Measurements from ENCODE around the gene TBPL2.

Gene TBPL2

DNA sequence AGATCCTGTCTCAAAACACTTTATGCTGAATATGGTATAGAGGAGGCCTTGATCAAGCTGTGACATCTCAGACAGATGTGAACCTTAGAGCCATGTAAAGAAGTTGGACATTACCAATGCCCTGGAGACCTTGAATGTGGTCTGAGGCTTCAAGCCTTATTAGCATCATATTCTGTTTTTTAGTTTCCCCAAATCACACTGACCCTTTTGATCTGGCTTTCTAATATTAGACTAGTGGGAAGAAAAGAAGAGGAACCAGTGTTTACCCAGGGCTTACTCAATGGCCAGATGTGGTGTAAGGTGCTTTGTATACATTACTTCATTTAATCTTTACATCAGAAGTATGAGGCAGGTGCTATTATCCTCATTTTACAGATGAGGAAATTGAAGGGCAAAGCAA, 10.6 kb upstream of the TBPL2 start:
- no peak for DNase-seq
- TF ChIP-seq POLR2A (IDR thresholded peaks at IDR 0.05; ENCODE audit: low read length) (no peak), GATA1 (IDR thresholded peaks at IDR 0.05; ENCODE audit: low read depth, low read length) (no peak)

DNA sequence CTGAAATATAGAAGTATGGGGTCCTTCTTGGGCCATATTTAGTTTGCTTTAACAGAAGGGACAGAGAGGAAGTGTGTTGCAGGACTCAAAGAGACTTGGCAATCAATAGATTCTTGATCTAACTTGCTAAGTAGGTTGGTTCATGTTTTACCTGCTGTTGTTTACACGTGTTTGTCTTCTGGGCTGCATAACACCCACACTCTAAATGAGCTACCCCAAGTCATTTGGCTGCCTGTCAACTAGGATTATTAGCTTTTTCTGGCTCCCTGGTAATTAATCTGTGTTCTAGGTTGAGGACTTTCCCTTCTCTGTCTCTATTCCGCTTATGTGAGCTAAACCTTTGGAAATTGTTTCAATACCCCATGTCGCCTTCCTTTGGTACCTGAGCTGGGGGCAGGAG, 10.1 kb upstream of the TBPL2 start:
- DNase-seq: no peak
- TF ChIP-seq GATA1 (IDR thresholded peaks at IDR 0.05; ENCODE audit: low read depth, low read length) (no peak), POLR2A (IDR thresholded peaks at IDR 0.05; ENCODE audit: low read length) (no peak)

DNA sequence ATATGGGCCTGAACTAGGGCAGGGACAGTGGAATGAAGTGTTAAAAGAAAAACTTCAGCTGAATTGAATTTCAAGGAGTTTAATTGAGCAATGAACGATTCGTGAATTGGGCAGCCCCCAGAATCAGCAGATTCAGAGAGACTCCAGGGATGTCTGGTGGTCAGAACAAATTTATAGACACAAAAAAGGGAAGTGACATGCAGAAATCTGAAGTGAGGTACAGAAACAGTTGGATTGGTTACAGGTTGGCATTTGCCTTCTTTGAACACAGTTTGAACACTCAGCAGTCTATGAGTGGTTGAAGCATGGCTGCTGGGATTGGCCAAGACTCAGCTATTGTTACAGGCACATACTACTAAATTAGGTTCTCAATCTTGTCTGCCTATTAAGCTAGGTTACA, 9.7 kb upstream of the TBPL2 start:
- no peak for DNase-seq
- TF ChIP-seq POLR2A (IDR thresholded peaks at IDR 0.05; ENCODE audit: low read length) (no peak), GATA1 (IDR thresholded peaks at IDR 0.05; ENCODE audit: low read depth, low read length) (no peak)

DNA sequence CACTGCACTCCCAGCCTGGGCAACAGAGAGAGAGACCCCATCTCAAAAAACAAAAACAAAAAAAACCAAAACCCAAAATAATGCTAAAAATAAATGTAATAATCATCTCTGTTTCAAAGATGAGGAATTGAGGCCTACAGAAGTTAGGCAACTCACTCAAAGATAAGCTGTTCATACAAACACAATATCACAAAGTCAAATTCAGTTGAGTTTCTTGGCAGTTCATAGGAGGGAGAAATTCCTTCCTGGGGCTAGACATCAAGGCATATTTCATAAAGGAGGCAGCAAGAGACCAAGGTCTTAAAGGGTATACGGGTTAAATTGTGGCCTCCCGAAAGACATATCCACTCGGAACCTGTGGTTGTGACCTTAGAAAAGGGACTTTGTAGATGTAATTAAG, 8.7 kb upstream of the TBPL2 start:
- TF ChIP-seq POLR2A (IDR thresholded peaks at IDR 0.05; ENCODE audit: low read length) (no peak), GATA1 (IDR thresholded peaks at IDR 0.05; ENCODE audit: low read depth, low read length) (no peak)

DNA sequence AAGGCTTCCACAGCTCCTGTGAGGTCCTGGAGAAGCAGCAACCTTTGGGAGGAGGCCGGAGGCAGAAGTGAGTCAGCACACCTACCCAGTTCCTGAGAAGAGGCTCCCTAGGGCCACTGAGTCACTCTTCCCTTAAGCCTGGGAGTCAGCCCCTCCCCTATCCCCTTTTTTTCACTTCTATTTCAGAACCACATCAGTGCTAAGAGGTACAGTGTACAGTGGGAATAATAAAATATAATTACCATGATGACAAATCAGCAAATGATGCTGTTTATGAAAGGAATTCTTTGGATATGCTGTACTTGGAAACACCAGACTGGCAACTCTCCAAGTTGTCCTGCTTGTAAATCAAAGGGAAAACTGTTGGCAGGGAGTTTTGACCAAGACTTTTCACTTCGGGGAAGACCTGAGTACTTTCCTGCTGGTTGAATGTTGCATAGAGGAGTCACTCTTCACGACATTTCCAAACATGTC, 7.8 kb upstream of the TBPL2 start:
- TF ChIP-seq POLR2A (IDR thresholded peaks at IDR 0.05; ENCODE audit: low read length): no peak
- no peak for TF ChIP-seq GATA1 (IDR thresholded peaks at IDR 0.05; ENCODE audit: low read depth, low read length)
- peak in 1 of 2 experiments; percentile 6 for DNase-seq

More for the DNA sequence above, 8.7 kb upstream of the TBPL2 start:
- no peak for DNase-seq

DNA sequence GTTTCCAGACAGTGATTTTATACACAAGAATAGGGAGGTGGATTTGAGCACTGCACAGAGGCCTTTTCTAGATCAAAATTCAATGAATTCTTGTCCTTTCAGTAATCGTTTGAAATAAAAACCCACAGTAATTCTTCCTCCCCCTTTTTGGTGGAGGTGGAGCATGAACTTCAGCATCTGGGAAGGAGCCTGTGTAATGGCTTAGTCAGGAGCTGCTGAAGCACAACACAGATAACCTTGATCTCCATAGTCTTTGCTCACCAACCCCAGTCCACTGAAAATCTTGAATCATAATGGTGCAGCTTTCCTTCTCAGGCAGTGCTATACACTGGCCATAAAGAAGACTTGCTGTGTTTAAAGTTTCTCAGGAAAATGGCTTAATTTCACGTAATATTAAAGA, 6.4 kb upstream of the TBPL2 start:
- no peak for TF ChIP-seq GATA1 (IDR thresholded peaks at IDR 0.05; ENCODE audit: low read depth, low read length)
- TF ChIP-seq POLR2A (IDR thresholded peaks at IDR 0.05; ENCODE audit: low read length): no peak
- DNase-seq: no peak

DNA sequence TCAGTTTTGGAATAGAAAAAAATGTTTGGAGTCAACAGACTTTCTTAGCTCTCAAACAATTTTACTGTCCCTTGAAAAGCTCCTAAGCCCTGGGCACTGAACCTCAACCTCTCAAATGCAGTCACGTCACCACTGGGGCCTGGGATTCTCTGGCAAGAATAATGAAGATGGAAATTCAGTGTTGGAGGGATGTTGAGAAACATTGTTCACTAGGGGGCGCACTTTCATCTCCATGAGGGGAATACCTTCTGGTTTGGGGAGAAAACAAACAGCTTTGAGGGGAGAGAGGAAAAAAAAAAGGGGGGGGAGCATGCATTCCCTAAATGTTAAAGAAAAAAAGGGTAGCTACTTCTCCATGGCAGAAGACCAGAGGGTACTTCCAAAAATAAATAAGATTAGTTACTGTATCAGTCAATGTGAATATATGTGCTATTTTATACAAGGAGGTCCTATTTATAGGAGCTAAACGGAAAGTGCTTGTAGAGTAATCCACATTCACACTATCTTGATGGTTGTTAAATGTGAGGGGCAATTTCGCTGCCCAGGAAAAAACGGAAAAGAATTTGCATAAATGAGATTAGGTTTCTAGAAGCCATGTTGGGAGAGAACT, 5.8 kb upstream of the TBPL2 start:
- DNase-seq: peak; percentile 76 to 87
- TF ChIP-seq POLR2A (IDR thresholded peaks at IDR 0.05; ENCODE audit: low read length): no peak

DNA sequence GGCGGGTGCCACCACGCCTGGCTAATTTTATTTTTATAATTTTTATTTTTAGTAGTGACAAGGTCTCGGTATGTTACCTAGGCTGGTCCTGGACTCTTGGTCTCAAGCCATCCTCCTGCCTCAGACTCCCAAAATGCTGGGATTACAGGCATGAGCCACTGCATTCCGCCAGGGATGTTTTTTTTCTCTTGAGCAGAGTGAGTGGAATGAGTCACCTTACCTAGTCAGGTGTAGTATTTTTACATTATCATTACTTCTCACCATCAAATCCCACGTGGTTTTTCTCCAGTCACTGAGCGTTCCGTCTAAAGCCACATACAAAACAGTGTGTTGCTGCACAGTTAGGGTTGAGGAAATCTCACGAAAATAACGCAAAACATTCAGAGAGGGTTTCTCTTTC, 870 bp upstream of the TBPL2 start:
- TF ChIP-seq POLR2A (IDR thresholded peaks at IDR 0.05; ENCODE audit: low read length): no peak
- TF ChIP-seq GATA1 (IDR thresholded peaks at IDR 0.05; ENCODE audit: low read depth, low read length): no peak
- no peak for DNase-seq

DNA sequence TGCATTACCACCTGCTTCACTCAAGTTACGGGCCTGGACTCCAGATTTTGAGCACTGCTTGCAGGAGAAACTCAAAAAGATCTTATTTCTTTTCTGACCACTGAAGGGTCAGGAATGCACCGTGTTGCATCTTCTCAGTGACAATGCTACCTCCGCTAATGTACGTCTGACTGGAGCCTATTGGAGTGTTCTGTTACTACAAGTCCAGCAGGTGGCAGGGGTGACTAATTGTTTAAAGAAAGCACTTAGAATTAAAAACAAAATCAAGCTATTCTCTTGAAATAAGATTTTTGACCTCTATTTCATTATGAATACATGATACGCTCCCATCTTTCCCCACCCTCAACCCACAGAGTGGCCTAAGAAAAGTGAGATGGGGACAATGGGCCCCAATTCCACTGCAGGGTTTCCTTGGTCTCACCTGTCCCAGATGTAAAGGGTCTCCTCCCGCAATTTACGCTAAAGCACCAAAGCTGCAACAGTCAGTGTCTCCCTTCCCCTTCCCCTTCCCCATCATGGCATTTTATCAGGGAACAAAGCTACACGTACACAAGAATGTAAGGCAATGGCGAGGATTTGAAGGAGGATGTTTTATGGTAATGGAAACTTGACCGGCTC, 2.2 kb downstream of the TBPL2 start:
- peak; percentile 42 to 46 for DNase-seq
- no peak for TF ChIP-seq GATA1 (IDR thresholded peaks at IDR 0.05; ENCODE audit: low read depth, low read length)

DNA sequence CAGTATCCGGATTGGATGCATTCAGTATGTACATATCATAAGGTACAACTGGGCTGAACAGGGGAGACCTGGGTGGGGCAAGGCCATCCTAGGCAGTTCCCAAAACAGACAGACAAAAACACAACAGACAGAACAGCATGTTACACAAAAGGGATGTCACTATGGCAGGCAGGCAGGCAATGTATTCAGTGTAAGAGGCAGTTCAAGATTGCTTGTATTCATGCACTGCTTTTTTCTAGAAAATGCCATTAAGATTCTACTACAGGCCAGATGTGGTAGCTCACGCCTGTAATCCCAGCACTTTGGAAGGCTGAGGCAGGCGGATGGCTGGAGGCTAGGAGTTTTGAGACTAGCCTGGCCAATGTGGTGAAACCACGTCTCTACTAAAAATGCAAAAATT, 3.5 kb downstream of the TBPL2 start:
- TF ChIP-seq POLR2A (IDR thresholded peaks at IDR 0.05; ENCODE audit: low read length) (no peak), GATA1 (IDR thresholded peaks at IDR 0.05; ENCODE audit: low read depth, low read length) (no peak)
- DNase-seq: no peak

DNA sequence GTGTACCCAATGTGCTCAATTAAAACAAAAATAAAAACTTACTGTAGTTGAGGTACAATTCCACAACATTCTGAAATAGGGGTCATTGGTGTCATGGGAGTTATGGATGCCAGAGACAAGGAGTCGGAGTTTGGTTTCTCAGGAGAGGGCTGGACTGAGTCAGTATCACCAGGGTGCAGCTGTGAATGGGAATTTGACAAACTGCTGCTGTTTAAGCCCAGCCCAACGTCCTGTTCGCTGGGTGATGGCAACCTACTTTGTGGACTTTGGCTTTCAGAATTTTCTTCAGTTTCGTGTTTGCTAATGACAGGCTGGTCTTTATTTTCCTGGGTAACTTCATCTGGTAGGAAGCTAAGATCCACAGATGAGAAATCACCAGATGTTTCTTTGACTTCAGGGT, 3.9 kb downstream of the TBPL2 start:
- no peak for DNase-seq
- no peak for TF ChIP-seq GATA1 (IDR thresholded peaks at IDR 0.05; ENCODE audit: low read depth, low read length)
- no peak for TF ChIP-seq POLR2A (IDR thresholded peaks at IDR 0.05; ENCODE audit: low read length)

DNA sequence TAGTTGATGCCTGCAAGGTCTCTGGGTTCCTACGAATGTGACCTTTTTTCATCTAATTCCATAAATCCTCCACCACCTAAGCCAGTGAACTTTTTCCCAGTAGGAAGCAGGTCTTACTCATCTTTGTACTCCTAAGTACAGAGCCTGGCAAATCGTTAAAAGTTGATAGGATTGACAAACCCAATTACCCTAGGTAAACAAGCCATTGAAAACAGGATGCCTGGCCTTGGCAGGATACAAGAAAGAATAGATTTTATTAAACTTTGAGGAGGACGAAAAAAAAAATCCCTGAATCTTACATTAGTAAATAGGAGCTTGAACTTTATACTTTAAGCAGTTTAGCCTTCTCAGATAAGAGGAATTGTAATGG, 5.6 kb downstream of the TBPL2 start:
- TF ChIP-seq GATA1 (IDR thresholded peaks at IDR 0.05; ENCODE audit: low read depth, low read length): no peak
- TF ChIP-seq POLR2A (IDR thresholded peaks at IDR 0.05; ENCODE audit: low read length): no peak

DNA sequence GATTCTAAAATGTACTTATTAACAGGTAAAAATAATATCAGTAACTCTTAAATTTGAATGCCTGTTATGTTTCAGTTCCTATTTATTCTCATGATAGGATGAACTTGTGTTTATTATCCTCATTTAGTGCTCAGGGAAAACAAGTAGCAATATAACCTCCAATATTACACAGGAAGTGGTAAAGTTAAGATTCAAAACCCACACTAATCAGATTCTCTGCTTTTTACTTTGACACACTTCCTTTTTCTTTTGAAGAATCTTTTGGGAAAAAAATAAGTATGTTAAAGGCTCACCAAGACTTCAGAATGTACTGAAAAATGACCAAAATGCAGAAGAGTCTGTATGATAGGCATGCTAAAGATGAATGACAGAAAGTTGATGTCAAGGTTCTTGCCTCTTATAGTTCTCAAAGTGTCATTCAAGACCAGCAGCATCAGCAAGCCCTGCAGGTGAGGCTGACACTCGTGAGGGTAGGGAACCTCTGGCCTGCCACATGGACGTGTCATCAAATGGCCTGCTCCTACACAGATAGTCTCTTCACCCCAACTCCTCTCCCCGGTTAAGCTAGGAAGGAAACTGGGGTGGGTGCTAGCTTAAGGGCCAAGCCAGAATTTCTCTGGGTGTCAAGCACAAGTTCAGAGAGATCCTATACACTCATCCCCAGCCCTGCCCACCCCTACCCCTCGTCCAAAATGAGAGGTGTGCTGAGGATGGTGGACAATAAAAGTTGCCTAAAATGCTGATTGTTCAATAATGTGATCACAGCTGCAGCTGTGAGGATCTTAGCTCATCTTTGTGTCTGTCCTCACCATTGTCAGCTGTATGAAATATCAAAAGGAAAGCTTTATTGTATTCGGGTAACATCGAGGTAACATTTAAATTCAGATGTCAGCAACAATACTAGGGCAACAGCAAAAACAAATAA, 6.3 kb downstream of the TBPL2 start:
- DNase-seq: no peak
- TF ChIP-seq GATA1 (IDR thresholded peaks at IDR 0.05; ENCODE audit: low read depth, low read length): no peak
- no peak for TF ChIP-seq POLR2A (IDR thresholded peaks at IDR 0.05; ENCODE audit: low read length)

More for the DNA sequence above, 5.6 kb downstream of the TBPL2 start:
- no peak for DNase-seq

DNA sequence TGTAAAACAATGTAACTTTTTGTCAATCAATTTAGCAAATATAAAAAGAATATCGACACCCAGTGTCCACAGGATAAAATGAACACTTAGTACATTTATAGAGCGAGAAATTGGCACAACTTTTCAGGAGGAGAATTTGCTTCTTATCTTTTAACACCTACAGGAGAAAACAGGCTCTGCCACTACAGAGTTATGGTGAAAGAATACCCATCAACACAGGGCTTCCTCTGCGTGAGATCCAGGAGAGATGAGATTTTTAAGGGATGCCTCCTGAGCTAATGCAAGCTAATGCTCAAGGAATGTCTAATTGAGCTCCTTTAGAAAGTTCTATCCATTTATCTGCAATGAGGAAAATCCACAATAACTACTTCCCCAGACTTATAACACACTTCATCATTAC, 7.8 kb downstream of the TBPL2 start:
- DNase-seq: no peak
- TF ChIP-seq POLR2A (IDR thresholded peaks at IDR 0.05; ENCODE audit: low read length) (no peak), GATA1 (IDR thresholded peaks at IDR 0.05; ENCODE audit: low read depth, low read length) (no peak)
